SK-N-MC (cell line): ENCODE measurements around the gene DIP2C.
"Not testable (repeated sequence)": the region's sequence is repeated elsewhere in the genome, so short reads cannot be mapped to it uniquely, and the experiment has no call there.

Experiments
- DNase-seq: peaks from one replicate; pipeline ENCODE4 v3.0.0-alpha.2; 2011; ENCODE audit warnings: low read depth, low spot score
- H3K27ac ChIP-seq: fragments of 200-600 bp; sonication (generic); 2 replicates; pipeline ENCODE4 v1.5.1; 2016; ENCODE audit warnings: mixed run types
- H3K36me3 ChIP-seq: fragments of 200-600 bp; sonication (generic); 2 replicates; pipeline ENCODE4 v1.6.1; 2017; ENCODE audit warnings: antibody characterized with exemption, low read length, mixed read lengths; ENCODE audit not compliant: insufficient read depth
- H3K4me3 ChIP-seq: fragments of 200-600 bp; sonication (generic); 2 replicates; pipeline ENCODE4 v1.5.1; 2016
- H3K9ac ChIP-seq: fragments of 200-600 bp; sonication (generic); 2 replicates; pipeline ENCODE4 v1.8.0; 2017; ENCODE audit warnings: mixed run types, mixed read lengths; ENCODE audit not compliant: insufficient read length
- H3K9me3 ChIP-seq: fragments of 200-600 bp; sonication (generic); 2 replicates; pipeline ENCODE4 v1.6.1; 2017; ENCODE audit warnings: low read depth, mild to moderate bottlenecking, antibody characterized with exemption, low read length, moderate library complexity, mixed read lengths
- EZH2 ChIP-seq: fragments of 200-600 bp; sonication (generic); IDR thresholded peaks from one replicate; pipeline ENCODE4 v1.6.1; 2017; ENCODE audit warnings: antibody characterized with exemption
- FOXP2 ChIP-seq: optimal IDR thresholded peaks from 2 replicates; pipeline ENCODE3; 2011; ENCODE audit warnings: mild to moderate bottlenecking, moderate library complexity; ENCODE audit not compliant: insufficient read depth; ENCODE audit errors: extremely low read length, control extremely low read depth
- POLR2AphosphoS5 ChIP-seq: IDR thresholded peaks from 2 replicates; pipeline ENCODE4 v1.6.1; 2012; ENCODE audit warnings: mild to moderate bottlenecking, low read depth, low read length, borderline replicate concordance

DIP2C gene

GRCh38 chr10:586716-587115 is 102.8 kb downstream of the DIP2C start:
- Histone ChIP-seq H3K27ac (no peak overlapping the region), H3K9me3 (no peaks in the 10 kb centered on the region), H3K4me3 (no peak overlapping the region), H3K36me3 (no peaks in the 10 kb centered on the region), H3K9ac (no peak overlapping the region)
- TF ChIP-seq POLR2AphosphoS5 (no peak), EZH2 (no peak), FOXP2 (no peak)
- no peak for DNase-seq

GRCh38 chr10:586151-586550 is 103.3 kb downstream of the DIP2C start:
- H3K4me3 ChIP-seq = no peak overlapping the region
- no peaks in the 10 kb centered on the region for H3K9me3 ChIP-seq
- H3K27ac ChIP-seq = no peak overlapping the region
- no peak overlapping the region for H3K9ac ChIP-seq
- no peak for TF ChIP-seq POLR2AphosphoS5
- TF ChIP-seq EZH2 = no peak
- no peak for TF ChIP-seq FOXP2
- H3K36me3 ChIP-seq = no peaks in the 10 kb centered on the region
- no peak for DNase-seq

DNA sequence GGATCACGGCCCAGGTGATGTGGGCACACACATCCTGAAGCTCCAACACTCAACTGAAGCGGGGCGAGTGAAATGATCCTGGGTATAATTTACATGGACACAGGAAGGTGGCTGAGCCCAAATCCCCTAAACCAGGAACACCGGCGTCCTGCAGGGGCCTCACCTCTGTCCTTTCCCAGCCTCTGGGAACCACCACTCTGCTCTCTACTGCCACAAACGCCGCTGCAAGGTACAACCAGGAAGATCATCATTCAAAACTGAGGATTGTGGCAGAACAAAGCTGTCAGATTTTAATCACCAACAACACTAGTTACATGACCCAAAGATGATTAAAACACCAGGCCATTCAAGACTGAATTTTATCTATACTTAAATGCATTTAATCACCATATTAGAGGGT is 104.0 kb downstream of the DIP2C start:
- Histone ChIP-seq H3K9me3 (no peaks in the 10 kb centered on the region), H3K4me3 (no peak overlapping the region), H3K36me3 (no peaks in the 10 kb centered on the region), H3K9ac (no peak overlapping the region), H3K27ac (no peak overlapping the region)
- no peak for DNase-seq
- TF ChIP-seq FOXP2 = no peak

GRCh38 chr10:584497-585290 is 104.8 kb downstream of the DIP2C start:
- H3K27ac ChIP-seq, H3K9me3 ChIP-seq, H3K9ac ChIP-seq, H3K4me3 ChIP-seq, DNase-seq, H3K36me3 ChIP-seq: not testable (repeated sequence)

DNA sequence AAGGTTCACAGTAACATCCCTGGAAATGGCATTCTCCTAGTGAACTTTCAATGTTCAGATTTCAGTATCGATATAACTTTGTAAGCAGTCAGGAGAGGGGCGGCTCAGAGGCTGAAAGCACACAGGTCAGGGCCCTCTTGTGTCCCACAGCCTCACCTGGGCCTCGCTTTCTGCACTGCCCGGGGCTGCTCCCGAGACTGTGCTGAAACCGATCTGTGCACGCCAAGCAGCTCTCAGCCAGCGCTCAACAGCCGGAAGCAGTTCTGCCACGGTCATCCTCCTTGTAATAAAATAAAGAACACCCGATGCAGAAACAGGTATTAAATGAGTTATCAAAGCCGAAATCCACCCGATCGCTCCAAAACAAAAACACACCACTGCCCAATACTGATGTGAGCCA is 106.0 kb downstream of the DIP2C start:
- Histone ChIP-seq H3K4me3 (no peak overlapping the region), H3K9ac (no peak overlapping the region), H3K27ac (no peak overlapping the region), H3K36me3 (no peaks in the 10 kb centered on the region), H3K9me3 (no peaks in the 10 kb centered on the region)
- DNase-seq = no peak
- no peak for TF ChIP-seq EZH2
- TF ChIP-seq FOXP2 = no peak
- no peak for TF ChIP-seq POLR2AphosphoS5

GRCh38 chr10:581776-582330 is 107.6 kb downstream of the DIP2C start:
- no peak for TF ChIP-seq EZH2
- no peak for TF ChIP-seq FOXP2
- no peak for TF ChIP-seq POLR2AphosphoS5
- no peaks in the 10 kb centered on the region for H3K9me3 ChIP-seq
- DNase-seq = no peak
- H3K36me3 ChIP-seq = no peaks in the 10 kb centered on the region
- no peak overlapping the region for H3K4me3 ChIP-seq
- no peak overlapping the region for H3K27ac ChIP-seq
- H3K9ac ChIP-seq = no peak overlapping the region

GRCh38 chr10:580778-581177 is 108.7 kb downstream of the DIP2C start:
- Histone ChIP-seq H3K36me3 (no peaks in the 10 kb centered on the region), H3K27ac (no peak overlapping the region), H3K4me3 (no peak overlapping the region), H3K9me3 (no peaks in the 10 kb centered on the region), H3K9ac (no peak overlapping the region)
- TF ChIP-seq EZH2 (no peak), FOXP2 (no peak), POLR2AphosphoS5 (no peak)
- DNase-seq = no peak

DNA sequence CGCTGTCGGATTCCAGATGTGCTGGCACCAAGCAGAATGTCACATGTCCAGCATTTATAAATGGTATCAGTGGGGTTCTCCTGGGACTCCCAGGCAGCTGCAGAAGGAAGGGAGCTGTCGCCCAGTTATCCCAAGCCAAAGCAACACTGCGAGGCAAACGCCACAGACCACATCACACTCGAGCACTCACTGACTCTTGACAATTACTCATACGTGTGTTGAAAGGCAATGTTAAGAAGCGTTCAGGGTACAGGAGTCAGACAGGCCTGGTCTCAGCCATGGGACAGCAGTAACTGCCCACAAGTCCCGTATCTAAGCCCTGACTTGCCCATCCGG is 113.4 kb downstream of the DIP2C start:
- Histone ChIP-seq H3K9me3 (no peaks in the 10 kb centered on the region), H3K36me3 (no peaks in the 10 kb centered on the region), H3K4me3 (no peak overlapping the region), H3K9ac (no peak overlapping the region), H3K27ac (no peak overlapping the region)
- TF ChIP-seq EZH2 (no peak), POLR2AphosphoS5 (no peak)
- DNase-seq = no peak

DNA sequence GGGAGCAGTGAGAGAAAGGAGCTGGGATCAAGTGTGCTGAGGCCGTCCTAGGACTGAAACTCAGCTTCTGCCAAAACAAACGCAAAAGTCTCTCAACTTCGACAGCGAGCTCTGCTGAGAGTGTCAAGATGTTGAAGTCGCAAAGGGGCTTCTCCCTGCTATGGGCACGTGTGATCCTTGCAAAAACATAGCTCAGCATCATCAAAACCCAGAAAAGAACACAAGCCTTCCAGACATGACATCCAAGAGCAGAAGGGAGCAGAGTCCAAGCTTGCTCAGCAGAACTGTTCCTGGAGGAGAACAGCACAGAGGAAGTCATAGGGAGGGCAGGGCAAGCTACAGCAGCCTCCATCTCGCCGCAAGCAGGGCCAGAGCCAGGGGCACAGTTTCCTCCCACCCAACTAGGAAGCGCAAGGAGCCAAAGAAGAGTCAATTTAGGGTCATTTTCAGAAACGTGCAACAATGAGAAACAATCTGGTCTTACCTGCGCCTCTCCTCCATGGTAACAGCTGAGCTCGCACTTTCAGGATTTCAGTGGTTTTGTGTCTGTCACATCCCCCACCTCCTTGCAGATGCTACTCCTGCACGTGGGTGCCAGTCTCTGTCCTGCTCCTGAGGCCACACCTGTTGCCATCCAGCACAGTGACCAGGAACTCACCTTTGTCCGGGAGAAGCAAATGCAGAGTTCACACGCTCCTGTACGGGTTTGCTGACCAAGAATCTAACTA is 113.9 kb downstream of the DIP2C start:
- no peak for TF ChIP-seq EZH2
- no peak for TF ChIP-seq FOXP2
- no peak for TF ChIP-seq POLR2AphosphoS5
- Histone ChIP-seq H3K27ac (no peak overlapping the region), H3K9me3 (no peaks in the 10 kb centered on the region), H3K4me3 (no peak overlapping the region), H3K36me3 (no peaks in the 10 kb centered on the region), H3K9ac (no peak overlapping the region)
- no peak for DNase-seq
